HUDEP-2 (cell line): ENCODE measurements around the gene ABCA6.
A peak's percentile ranks its signal among the peaks of the same experiment; 100 is the strongest.

Experiments
- DNase-seq, 76 experiments: peaks; one replicate each; lab custom pipeline; 2025; ENCODE audit not compliant: unreplicated experiment in 76 of 76; lab: John Stamatoyannopoulos, UW

The ABCA6 gene

GRCh38 chr17:69143683-69144231, 2.1 kb upstream of the ABCA6 start:
- no peak for DNase-seq

DNA sequence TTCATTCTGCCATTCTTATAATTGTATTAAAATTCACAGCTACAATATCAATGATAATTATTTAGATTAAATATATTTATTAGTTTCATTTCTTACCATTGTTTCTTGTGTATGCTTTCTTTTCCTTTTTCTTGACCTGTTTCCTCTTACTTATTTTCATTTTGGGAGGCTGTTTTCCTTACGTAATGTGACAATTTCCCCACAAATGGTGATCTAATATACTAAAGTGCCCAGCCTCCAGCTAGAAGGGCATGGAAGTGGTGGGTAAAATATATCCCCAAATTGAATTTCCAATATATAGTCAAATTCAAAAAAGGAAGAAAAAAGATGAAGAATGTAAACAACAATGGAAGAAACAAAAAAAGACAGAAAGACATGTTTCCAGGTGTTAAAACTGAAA, 1.5 kb upstream of the ABCA6 start:
- DNase-seq: no peak

- no peak for DNase-seq
Observed at GRCh38 chr17:69142175-69142802, 594 bp upstream of the ABCA6 start.

- DNase-seq: no peak
Observed at GRCh38 chr17:69134112-69134511, 7.6 kb downstream of the ABCA6 start.

DNA sequence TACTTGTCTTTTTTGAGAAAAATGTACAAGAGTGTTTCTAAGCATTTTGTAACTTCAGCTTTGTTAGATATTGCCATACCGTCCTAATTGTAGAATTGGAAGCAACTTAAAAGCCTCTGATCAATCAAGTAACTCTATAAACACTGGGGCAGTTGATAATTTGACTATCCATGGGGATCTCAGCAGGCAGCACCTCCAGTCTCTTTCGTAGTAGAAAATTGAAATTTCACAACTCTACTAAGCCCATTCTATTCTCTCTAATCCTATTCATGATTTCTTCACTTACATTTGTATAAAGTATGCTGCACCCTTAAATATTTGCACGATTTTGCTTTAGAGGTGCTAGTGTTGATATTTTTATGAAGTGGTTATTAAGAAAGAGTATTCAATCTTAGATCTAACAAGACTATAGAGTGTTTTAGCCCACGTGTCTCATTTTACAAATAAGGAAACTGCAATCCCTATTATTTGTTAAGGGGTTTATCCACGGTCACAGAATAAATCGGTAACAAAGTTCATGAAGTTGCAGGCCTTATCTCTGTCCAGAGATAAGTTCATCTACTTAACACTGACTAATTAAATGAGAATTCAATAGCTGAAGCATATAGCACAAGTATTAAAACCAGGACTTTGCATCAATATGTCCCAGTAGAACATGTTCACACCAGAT, 10.9 kb downstream of the ABCA6 start:
- no peak for DNase-seq

DNA sequence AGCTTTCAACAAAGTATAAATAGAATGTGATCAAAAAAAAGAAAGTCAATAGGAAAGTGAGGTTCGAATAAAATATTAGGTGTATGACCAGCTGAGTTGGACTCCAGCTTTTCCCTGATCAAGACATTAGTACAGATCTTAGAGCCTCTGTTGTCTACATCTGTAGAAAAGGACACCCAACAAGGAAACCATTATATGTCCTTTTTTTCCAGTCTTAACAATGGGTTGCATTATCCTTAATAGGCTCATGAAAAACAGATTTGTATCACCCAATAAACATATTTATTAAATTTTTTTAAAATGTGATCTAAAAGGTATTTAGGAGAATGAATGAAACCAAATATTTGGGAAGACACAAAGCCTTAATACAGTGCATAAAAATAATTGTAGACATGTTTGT, 18.1 kb downstream of the ABCA6 start:
- no peak for DNase-seq

GRCh38 chr17:69122065-69122464, 19.6 kb downstream of the ABCA6 start:
- no peak for DNase-seq

DNA sequence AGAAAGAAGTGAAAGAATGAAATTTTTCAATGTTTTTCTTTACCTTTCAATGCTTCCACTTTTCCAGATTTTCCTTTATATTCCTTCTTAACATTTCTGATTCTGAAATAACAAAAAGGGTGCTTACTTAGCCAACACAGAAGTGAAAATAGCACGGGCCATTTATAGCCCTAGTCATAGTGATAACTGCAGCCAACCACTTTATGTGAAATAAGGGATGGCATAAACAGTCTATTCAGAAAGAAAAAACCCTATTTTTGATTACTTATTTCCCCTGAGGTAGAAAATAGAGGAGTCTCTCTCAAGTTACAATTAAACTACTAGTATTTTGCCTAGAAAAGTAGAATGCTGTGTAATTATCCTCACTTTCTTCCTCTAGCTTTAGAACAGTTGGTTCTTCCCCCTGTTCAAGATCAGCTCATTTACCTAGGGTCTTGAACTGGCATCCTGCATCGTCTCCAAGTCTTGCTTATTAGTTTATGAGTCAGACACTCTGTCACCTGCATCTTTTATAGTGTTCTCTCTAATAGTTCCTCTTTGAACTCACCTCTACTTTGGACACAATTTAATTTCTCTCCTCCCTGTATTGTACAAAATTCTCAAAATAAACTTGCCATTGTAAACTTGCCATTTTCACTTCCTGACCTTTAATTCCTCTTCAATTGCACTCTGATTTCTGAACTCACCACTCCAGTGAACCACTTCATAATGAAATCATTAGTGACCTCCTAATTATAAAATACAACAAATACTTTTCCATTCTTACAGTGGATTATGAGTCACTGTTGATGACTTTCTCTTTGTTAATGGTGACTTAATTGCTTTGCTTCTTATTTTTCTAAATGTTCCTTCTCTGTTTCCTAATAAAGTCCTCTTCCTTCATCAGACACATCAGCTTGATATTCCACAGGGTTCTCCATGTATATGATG, 23.6 kb downstream of the ABCA6 start:
- DNase-seq: no peak

DNA sequence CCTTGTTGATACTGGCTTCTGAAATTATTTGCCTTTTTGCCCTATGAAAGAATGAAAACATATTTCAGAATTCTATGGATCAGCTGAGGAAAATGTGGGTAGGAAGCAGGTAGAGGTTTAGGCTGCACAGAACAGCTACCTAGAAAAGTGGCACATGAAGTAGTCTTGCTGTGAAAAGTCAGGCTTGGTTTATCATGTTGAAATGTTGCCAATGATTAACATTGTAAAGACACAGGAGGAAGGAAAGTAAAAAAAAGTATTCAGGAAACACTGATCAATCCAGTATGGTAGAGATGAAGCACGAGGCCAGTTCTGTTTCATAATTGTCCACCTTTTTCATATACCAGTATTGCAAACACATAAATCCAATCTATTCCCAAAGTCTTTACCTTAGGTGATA, 29.9 kb downstream of the ABCA6 start:
- DNase-seq: no peak

- no peak for DNase-seq
Observed at GRCh38 chr17:69105907-69106730, 35.6 kb downstream of the ABCA6 start.

GRCh38 chr17:69103557-69104233, 38.0 kb downstream of the ABCA6 start:
- no peak for DNase-seq

DNA sequence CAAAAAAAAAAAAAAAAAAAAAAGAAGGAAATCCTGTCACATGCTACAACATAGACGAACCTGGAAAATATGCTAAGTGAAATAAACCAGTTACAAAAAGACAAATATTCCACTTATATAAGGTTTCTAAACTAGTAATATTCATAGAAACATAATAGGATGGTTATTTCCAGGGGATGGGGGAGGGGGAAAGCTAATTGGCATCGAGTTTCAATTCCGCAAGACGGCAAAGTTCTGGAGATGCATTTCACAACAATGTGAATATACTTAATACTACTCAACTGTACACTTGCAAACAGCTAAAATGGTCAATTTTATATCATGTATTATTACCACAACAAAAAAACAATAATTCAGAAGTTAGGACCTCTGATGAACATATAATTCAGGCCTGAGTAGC, 43.1 kb downstream of the ABCA6 start:
- DNase-seq: no peak

GRCh38 chr17:69096541-69096940, 45.2 kb downstream of the ABCA6 start:
- DNase-seq: no peak

- no peak for DNase-seq
Observed at GRCh38 chr17:69093995-69094394, 47.7 kb downstream of the ABCA6 start.

- peak in 6 of 76 experiments; percentile 1 to 25 (median 10) for DNase-seq
Observed at GRCh38 chr17:69093279-69093789, 48.4 kb downstream of the ABCA6 start.

DNA sequence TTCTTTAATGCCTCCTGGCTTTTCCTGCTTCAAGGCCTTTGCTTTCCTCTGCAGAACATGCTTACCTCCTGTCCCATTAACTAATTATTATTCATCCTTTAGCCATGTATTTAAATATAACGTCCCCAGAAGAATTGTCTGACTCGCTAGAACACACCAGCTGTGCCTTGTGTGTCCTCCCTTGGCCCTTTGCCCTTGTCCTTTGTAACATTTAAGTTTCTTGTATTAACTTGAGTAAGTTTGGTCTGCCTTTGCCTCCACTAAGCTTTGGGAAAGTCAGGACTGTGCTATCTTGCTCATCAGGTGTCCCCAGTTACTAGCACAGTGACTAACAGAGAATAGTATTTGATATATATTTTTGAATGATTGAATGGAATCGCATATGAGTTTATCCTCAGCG, 51.3 kb downstream of the ABCA6 start:
- no peak for DNase-seq

GRCh38 chr17:69088643-69089200, 53.0 kb downstream of the ABCA6 start:
- DNase-seq: no peak

- DNase-seq: no peak
Observed at GRCh38 chr17:69086641-69087040, 55.1 kb downstream of the ABCA6 start.

- peak in 1 of 76 experiments; percentile 0 for DNase-seq
Observed at GRCh38 chr17:69084911-69085310, 56.8 kb downstream of the ABCA6 start.
